Femur (tissue), 1 donor: ENCODE measurements around the gene NFKB1.
"Not testable (repeated sequence)": the region's sequence is repeated elsewhere in the genome, so short reads cannot be mapped to it uniquely, and the experiment has no call there.

Experiments used
- DNase-seq: peaks from one replicate; pipeline ENCODE4 v3.0.0-alpha.2; 2017

Gene NFKB1

GRCh38 chr4:102569200-102569599 lies 68.0 kb downstream of the NFKB1 start:
- no peak for DNase-seq

DNA sequence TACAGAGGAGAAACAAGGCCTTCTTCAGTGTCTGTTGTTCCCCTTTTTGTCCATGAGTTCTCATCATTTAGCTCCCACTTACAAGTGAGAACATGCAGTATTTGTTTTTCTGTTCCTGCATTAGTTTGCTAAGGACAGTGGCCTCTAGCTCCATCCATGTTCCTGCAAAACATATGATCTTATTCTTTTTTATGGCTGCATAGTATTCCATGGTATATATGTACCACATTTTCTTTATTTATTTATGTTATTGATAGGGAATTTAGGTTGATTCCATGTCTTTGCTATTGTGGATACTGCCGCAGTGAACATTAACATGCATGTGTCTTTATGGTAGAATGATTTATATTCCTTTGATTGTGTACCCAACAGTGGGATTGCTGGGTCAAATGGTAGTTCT lies 69.1 kb downstream of the NFKB1 start:
- not testable (repeated sequence) for DNase-seq

DNA sequence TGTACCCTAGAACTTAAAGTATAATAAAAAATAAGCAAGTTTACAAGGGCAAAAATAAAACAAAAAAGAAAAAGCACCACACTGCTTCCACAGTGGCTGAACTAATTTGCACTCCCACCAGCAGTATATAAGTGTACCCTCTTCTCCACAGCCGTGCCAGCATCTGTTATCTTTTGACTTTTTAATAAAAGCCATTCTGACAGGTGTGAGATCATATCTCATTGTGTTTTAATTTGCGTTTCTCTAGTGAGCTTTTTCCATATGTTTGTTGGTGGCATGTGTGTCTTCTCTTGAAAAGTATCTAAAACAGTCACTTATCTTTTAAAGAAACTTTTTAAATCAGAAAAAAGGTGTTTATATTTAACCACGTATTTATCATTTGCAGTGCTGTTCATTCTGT lies 71.3 kb downstream of the NFKB1 start:
- no peak for DNase-seq

- no peak for DNase-seq
Observed at GRCh38 chr4:102574317-102574716, 73.2 kb downstream of the NFKB1 start.

- no peak for DNase-seq
Observed at GRCh38 chr4:102575369-102576129, 74.4 kb downstream of the NFKB1 start.

DNA sequence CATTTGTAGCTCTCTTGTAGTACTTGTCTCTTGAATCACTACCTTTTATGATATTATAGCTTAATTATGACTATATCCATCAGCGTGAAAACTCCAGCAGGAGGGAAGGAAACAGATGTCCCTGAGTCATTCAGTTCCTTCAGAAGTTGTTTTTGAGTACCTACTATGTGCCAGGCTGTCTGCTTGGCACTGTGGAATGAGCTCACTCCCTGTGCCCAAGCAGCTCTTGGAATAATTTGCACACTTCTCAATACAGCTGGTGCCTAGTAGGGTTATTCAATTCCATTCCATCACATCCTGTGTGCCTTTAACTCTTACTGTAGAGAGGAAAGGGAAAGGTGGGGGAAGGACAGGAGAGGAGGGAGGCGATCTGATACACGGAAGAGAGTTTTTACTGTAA lies 77.1 kb downstream of the NFKB1 start:
- DNase-seq, result no peak

DNA sequence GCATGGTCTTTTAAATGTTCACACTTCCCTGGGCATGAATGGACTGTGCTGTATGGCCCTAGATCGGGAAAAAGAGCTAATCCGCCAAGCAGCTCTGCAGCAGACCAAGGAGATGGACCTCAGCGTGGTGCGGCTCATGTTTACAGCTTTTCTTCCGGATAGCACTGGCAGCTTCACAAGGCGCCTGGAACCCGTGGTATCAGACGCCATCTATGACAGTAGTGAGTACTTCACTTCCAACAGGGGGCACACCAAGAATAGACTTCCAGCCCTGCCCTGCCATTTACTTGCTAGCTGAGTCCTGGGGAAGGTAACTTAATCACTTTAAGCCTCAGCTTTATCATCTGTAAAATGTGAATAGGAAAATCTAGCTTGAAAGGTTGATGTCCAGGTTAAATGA lies 77.7 kb downstream of the NFKB1 start:
- DNase-seq, result no peak

GRCh38 chr4:102579794-102580462 lies 78.8 kb downstream of the NFKB1 start:
- DNase-seq, result no peak

DNA sequence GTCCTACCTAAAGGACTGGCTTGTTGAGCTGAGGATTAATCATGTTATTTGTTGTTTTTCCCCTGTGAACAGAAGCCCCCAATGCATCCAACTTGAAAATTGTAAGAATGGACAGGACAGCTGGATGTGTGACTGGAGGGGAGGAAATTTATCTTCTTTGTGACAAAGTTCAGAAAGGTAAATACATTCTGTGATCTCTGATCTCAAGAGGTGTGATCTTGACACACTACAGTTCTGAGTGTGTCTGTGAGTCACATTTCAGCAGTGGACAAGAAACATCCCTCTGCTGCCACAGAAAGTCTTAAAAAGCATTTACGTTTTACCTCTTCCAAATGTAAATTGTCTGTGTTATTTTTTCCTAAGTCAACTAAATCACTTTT lies 79.3 kb downstream of the NFKB1 start:
- DNase-seq, result no peak

DNA sequence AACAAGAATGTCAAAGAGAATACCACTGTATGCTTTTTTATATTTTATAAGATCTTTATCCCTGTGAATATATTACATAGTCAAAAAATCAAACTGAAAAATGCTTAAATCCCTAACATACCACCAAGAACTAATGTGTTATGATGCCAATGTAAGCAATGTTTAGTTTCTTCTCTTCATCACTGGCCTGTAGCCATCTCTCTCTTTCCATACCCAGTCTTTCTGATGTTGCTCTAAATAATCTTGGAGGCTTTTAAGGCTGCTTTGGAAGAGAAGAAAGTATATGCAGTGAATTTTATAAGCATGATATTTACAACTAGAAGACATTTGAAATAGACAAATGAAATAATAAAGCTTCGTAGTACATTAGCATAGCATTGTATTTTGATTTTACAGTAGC lies 82.9 kb downstream of the NFKB1 start:
- DNase-seq, result no peak

- no peak for DNase-seq
Observed at GRCh38 chr4:102585329-102585728, 84.2 kb downstream of the NFKB1 start.

GRCh38 chr4:102586002-102586643 lies 85.0 kb downstream of the NFKB1 start:
- DNase-seq, result no peak

GRCh38 chr4:102586644-102587021 lies 85.5 kb downstream of the NFKB1 start:
- no peak for DNase-seq

GRCh38 chr4:102589743-102590142 lies 88.6 kb downstream of the NFKB1 start:
- DNase-seq, result no peak

GRCh38 chr4:102592256-102592655 lies 91.1 kb downstream of the NFKB1 start:
- no peak for DNase-seq

DNA sequence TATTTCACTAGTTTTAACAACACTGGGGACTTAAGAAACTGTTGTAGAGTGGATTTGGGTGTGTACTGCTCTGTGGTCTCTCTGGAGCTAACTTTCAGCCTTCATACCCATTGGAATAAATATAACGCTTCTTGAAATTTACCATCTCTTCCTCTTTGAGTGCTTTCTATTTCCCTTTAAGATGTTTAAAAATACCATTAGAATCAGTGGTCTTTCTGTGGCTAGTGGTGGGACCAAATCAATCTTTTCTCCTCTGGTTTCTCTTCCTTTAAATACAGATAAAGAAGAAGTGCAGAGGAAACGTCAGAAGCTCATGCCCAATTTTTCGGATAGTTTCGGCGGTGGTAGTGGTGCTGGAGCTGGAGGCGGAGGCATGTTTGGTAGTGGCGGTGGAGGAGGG lies 92.0 kb downstream of the NFKB1 start:
- no peak for DNase-seq

DNA sequence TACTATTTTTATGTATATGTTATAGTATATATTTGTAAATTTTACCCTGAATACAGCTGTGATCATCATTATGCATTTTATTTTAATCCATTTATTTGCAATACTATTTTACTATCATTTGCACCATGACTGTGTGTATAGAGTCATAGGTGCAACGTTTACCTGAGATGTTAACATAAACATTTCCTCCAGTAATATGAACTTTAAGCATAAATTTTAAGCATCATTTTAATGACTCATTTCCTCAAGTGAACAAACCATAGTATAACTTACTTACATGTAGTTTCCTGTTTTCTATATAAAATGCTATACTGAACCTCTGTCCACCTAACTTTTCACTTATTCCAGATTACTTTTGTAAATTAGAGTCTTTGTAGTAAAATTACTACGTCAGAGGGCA lies 92.8 kb downstream of the NFKB1 start:
- DNase-seq, result no peak

DNA sequence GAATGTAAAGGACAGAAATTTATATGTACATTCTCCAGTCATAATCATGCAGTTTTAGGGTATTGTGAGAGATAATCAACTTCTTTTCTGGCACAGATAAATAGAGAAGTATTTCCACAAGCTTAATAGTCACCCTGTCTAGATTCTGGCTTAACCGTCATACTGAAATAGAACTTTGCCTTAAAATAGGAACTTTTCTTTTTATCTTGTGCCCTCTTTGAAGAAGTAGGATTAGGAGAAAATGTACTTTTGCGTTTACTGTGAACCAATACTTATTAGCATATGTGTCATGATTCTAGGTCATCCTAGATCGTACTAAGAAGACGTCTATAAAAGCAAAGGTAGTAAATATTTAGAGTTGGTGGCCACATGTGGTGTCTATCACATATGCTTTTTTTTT lies 95.4 kb downstream of the NFKB1 start:
- no peak for DNase-seq

- DNase-seq, result no peak
Observed at GRCh38 chr4:102598086-102598761, 97.1 kb downstream of the NFKB1 start.

- no peak for DNase-seq
Observed at GRCh38 chr4:102598762-102599374, 97.7 kb downstream of the NFKB1 start.

DNA sequence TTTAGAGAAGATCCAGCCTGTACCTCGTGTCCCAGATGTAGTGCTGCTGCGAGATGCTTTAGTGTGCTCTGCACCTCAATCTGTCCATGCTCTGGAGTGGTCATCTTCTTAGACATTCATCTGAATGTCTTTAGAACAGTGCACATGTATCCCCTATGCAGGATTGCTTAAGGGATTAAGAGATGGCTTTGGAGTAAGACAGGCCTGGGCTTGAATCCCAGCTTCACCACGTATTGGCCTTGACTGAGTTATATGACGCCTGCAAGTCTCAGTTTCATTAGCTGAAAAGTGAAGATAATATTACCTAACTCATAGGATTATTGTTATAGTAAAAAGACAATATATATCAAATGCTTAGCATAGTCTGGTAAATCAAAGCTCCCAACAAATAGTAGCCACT lies 98.3 kb downstream of the NFKB1 start:
- DNase-seq, result no peak

GRCh38 chr4:102599886-102600285 lies 98.7 kb downstream of the NFKB1 start:
- no peak for DNase-seq

DNA sequence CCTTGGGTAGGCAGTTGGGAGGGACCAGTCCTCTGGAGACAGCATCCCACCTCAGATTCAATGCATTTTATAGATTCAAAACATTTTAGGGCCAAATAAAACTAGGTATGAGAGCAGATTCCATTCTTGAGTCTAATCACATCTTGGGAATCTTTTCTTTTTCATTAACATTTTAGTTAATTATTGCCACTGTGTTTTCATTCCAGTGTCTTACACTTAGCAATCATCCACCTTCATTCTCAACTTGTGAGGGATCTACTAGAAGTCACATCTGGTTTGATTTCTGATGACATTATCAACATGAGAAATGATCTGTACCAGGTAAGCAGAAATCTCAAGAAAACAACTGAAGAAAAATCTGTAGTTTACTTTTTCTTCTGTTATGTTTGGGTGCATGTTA lies 99.5 kb downstream of the NFKB1 start:
- DNase-seq, result no peak
